ENCODE results near the gene SHISA6. TPM values are rescaled to one million over a fixed set of nuclear protein-coding genes. Genes with fewer than 3 reads are reported as not detected.
A peak's percentile ranks its signal among the peaks of the same experiment; 100 is the strongest.

Gene SHISA6
- polyA plus RNA-seq, 1 donor: 8.9 TPM

DNA sequence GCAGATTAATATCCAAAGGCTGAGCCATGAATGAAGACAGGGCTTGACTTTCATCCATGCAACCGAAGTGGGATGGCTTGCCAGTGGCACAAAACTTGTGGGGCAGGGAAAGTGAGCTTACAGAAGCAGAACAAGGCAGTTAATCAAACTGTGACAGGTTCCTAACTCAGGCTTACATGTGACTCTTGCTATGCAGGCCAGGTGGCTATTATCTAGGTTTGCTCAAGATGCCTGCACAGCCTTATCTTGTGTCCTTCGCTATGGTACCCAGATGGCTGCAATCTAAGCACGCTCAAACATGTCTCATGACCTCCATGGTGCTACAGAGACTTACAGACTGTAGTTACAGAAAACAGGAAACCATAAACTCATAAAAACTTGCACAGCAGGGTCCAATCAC, 348.7 kb downstream of the SHISA6 start:
- DNase-seq (ENCODE audit: low read depth): no peak

DNA sequence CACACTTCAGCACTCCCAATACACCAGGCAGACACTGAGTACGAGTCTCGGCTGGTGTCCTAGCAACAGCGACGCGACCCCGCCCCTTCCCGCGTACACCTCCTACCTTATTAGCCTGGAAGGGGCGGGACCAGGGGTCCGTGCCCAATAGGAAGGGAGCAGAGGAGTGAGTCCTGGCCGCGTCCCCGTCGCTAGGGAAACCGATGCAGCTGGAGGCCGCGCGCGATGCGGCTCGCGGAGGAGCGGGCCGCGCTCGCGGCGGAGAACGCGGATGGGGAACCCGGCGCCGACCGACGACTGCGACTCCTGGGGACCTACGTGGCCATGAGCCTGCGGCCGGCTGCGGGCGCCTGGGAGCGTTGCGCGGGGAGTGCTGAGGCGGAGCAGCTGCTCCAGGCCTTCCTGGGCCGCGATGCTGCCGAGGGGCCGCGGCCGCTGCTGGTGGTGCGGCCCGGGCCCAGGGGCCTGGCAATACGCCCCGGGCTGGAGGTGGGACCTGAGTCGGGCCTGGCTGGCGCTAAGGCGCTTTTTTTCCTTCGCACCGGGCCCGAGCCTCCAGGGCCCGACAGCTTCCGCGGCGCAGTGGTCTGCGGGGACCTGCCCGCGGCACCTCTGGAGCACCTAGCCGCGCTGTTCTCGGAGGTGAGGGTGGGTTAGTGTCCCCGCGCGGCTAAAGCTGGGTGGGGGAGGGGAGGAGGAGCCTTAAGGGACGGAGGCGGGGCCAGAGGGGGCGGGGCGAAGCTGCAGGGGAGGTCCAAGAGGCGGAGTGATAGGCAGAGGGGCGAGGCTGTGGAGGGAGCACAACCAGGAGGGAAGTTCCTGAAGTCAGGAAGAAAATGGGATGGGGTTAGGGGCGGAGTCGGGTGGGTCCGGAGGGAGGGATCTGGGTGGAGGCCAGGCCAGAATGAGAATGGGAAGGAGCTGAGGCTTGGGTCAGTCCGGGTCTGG, 357.5 kb downstream of the SHISA6 start, which contains the start of gene DNAH9:
DNAH9 (plus strand) TSS at position 197 of the 948 bp plus-strand sequence; CDS start at position 226, 29 bp downstream.
- peak; percentile 80 for DNase-seq (ENCODE audit: low read depth)

DNA sequence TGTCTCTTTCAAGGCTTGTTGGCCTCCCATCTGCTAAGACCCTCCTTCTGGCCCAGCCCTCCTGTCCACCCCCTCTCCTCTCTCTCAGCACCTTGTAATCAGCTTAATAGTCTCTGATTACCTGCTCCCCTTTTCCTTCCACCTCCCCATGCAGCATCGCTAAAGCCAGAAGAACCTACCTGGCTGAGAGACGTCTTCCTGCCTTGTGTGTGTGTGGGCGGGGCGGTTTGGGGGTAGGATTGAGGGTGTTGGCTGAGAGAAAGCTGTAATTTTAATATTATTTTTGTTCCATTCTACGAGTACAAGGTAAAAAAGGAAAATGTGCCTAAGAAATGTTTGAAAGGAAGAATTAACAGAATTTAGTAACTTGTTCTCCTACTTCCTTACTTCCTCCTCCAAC, 360.6 kb downstream of the SHISA6 start:
- no peak for DNase-seq (ENCODE audit: low read depth)

DNA sequence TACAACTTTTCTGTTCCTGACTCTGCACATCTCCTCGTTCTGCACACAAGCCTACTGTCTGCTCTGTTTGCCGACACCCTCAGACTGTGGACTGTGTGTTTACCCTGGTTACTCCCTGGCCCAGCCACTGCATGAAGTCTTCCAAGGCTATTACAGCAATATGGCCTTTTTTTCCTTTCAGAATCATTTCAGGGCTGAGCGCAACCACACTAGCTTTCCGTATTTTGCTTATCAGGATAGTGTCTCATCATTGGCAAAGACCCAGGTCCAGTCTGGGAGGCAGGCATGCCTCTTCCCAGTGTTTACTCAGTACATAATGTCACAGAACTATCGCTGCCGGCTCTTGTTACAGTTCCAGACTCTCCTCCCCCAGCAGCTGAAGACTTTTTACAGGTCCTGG, 367.4 kb downstream of the SHISA6 start:
- peak; percentile 58 for DNase-seq (ENCODE audit: low read depth)

DNA sequence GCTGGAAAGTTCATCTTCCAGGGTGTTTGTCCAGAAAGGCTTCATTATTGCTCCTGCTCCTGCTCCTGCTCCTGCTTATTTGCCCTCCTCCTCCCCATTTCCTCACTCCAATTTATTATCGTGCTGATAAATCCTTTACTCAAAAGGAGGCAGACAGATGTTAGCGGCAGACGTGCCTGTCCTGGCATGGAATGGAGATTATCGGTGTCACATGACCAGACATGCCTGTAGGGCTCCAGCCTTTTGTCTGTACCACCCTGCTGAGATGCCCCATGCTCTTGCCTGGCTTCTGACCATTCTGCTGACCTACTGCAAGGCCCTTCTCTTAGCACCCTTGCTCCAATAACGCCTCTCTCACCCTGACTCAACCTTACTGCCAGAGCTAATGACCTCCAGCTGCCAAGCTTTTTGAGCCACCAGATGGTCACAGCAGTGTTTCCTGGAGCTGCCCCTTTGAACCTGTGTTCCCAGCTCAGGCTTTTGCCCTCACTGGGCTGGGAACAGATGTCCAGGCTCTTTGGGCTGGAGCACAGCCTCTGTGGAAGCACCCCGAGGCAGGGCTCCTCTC, 370.1 kb downstream of the SHISA6 start:
- no peak for DNase-seq (ENCODE audit: low read depth)

DNA sequence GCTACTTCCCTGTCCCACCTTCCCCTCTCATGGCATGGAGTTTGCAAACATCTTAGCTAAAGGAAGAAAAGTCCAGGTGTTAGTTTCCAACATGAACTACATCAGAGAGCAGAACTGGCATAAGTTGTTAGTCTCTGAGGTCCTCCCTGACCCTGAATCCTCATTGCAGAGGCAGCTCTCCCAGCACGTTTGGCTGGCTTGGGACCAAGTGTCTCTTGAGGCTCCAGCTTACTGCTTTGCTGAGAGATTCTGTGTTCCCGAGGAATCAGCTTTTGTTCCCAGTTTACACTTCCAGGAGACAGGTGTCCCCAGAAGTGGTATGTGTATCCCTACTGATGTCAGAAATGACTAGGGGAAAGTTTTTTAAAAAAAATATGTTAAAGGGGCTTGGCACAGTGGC, 371.9 kb downstream of the SHISA6 start:
- DNase-seq (ENCODE audit: low read depth): no peak
